ENCODE data around the gene QRSL1. TPM values are rescaled to one million over a fixed set of nuclear protein-coding genes. Genes with fewer than 3 reads are reported as not detected.
A peak's percentile ranks its signal among the peaks of the same experiment; 100 is the strongest.

Gene QRSL1
- total RNA-seq, 1 experiment from 2014 or later: 19.5 TPM

DNA sequence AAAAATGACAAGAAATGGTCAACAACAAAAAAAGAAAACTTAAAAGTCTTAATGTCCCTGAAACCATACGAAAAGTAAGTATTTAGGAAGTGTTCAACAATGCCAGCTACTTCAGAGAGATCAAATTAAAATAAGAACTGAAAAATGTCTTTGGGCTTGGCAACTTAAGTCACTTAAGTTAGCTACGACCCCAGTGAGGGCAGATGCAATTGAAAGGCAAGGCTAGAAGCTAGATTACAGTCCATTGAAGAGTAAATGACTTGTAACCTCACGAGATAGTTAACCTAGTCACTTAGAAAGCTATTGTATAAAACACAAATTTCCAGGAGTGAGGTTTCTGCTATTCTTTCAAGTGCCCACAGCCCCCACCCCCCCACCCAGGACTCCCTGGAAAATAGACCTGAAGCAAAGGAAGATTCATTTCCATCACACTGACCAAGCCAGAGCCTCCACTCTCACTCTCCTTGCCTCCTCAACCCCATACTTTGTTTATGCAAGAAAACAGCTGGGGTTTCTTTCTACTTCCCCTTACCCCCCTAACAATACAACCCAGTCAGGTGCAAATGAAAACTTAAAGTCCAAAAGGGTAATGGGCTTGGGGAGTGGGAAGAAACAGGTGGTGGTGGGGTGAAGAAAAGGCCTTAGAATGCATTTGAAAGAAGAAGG, 14.7 kb upstream of the QRSL1 start:
- no peaks in the 10 kb centered on the region for H3K23me2 ChIP-seq (ENCODE audit: insufficient read length, low read depth, low read length, poor library complexity, severe bottlenecking)
- no peak overlapping the region for H4K8ac ChIP-seq (replicated peaks; ENCODE audit: insufficient read length, low read depth, low read length)
- no peak overlapping the region for H3K14ac ChIP-seq (ENCODE audit: insufficient read depth, low read length)
- H3K9me3 Mint-ChIP-seq: no peaks in the 10 kb centered on the region
- H3K4me3 Mint-ChIP-seq: peak overlapping the region in 1 of 2 experiments; percentile 53; a peak in 3 of 5 replicates
- no peak overlapping the region for H3K18ac ChIP-seq (ENCODE audit: insufficient read length, low read depth, low read length)
- H3K56ac ChIP-seq (ENCODE audit: insufficient read length, low read depth, low read length): no peak overlapping the region
- H3K27ac ChIP-seq (ENCODE audit: insufficient read length, low read depth, low read length): peak overlapping the region; percentile 95
- no peak overlapping the region for H2BK20ac ChIP-seq (ENCODE audit: low read depth, low read length, poor library complexity, severe bottlenecking)
- H3T11ph ChIP-seq (ENCODE audit: low read length): no peak overlapping the region
- H3K4me1 ChIP-seq (ENCODE audit: insufficient read depth, low read length): peaks cover 17% of the 10 kb centered on the region; the same call in 1 of the 2 replicates
- peaks cover 8 to 24% (median 16%) of the 10 kb centered on the region in 3 experiments; a peak in 6 of 7 replicates for H3K36me3 Mint-ChIP-seq (ENCODE audit: insufficient read depth in 1 of 3, low read depth in 3 of 3)
- no peak overlapping the region for H2AFZ ChIP-seq (ENCODE audit: low read length)
- TF ChIP-seq, protein P1, sequence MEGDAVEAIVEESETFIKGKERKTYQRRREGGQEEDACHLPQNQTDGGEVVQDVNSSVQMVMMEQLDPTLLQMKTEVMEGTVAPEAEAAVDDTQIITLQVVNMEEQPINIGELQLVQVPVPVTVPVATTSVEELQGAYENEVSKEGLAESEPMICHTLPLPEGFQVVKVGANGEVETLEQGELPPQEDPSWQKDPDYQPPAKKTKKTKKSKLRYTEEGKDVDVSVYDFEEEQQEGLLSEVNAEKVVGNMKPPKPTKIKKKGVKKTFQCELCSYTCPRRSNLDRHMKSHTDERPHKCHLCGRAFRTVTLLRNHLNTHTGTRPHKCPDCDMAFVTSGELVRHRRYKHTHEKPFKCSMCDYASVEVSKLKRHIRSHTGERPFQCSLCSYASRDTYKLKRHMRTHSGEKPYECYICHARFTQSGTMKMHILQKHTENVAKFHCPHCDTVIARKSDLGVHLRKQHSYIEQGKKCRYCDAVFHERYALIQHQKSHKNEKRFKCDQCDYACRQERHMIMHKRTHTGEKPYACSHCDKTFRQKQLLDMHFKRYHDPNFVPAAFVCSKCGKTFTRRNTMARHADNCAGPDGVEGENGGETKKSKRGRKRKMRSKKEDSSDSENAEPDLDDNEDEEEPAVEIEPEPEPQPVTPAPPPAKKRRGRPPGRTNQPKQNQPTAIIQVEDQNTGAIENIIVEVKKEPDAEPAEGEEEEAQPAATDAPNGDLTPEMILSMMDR (conservative IDR thresholded peaks at IDR 0.05): no peak
- peak overlapping the region; percentile 57 for H3K4me2 ChIP-seq (ENCODE audit: insufficient read depth, insufficient read length, low read length)
- H3K9me3 ChIP-seq (ENCODE audit: control insufficient read depth, low read depth, low read length): no peaks in the 10 kb centered on the region
- H3K4me1 Mint-ChIP-seq: peaks cover 62 to 66% of the 10 kb centered on the region in 2 experiments
- no peak overlapping the region for H3K9ac ChIP-seq (ENCODE audit: extremely low read depth, insufficient read length, low read length)
- H3K79me2 ChIP-seq (ENCODE audit: insufficient read depth, low read length): no peaks in the 10 kb centered on the region
- H3K27me3 Mint-ChIP-seq (ENCODE audit: low read depth): no peaks in the 10 kb centered on the region
- H4K5ac ChIP-seq (ENCODE audit: insufficient read length, low read depth, low read length): no peak overlapping the region
- no peak overlapping the region for H2BK5ac ChIP-seq (ENCODE audit: insufficient read length, low read length)
- H2BK12ac ChIP-seq (ENCODE audit: insufficient read length, low read depth, low read length): no peak overlapping the region
- no peak overlapping the region for H4K91ac ChIP-seq (ENCODE audit: insufficient read length, low read depth, low read length)
- H3K27ac Mint-ChIP-seq: peak overlapping the region; percentile 93 to 99 (median 97)
- no peaks in the 10 kb centered on the region for H3K79me1 ChIP-seq (ENCODE audit: insufficient read depth, low read depth, low read length, poor library complexity, severe bottlenecking)
- H2AK5ac ChIP-seq (ENCODE audit: insufficient read length, low read length): no peak overlapping the region
- no peaks in the 10 kb centered on the region for H3K27me3 ChIP-seq (ENCODE audit: insufficient read depth, low read length)
- peak; percentile 72 for DNase-seq
- H3K23ac ChIP-seq (ENCODE audit: insufficient read length, low read depth, low read length): no peak overlapping the region
- H3K4ac ChIP-seq (ENCODE audit: low read depth, low read length): no peak overlapping the region
- no peaks in the 10 kb centered on the region for H4K20me1 ChIP-seq (ENCODE audit: control insufficient read depth, insufficient read depth, insufficient read length)
- no peak overlapping the region for H2BK120ac ChIP-seq (ENCODE audit: low read depth, low read length, poor library complexity, severe bottlenecking)
- H2BK15ac ChIP-seq (ENCODE audit: low read depth, low read length): no peak overlapping the region
- WGBS (ENCODE audit: extremely low coverage, insufficient read length, low lambda C conversion rate): no CpG with 5 or more reads among the region's 3 CpGs

Measured in H9 (cell line).